ENCODE measurements around the gene TMEM219.

Gene TMEM219

GRCh38 chr16:29986231-29986630 lies 24.4 kb downstream of the TMEM219 start:
- no peak overlapping the region for H3K4me3 ChIP-seq
- no peaks in the 10 kb centered on the region for H3K9me3 ChIP-seq
- H3K4me1 ChIP-seq, result no peaks in the 10 kb centered on the region
- DNase-seq, result no peak
- TF ChIP-seq, protein P1, sequence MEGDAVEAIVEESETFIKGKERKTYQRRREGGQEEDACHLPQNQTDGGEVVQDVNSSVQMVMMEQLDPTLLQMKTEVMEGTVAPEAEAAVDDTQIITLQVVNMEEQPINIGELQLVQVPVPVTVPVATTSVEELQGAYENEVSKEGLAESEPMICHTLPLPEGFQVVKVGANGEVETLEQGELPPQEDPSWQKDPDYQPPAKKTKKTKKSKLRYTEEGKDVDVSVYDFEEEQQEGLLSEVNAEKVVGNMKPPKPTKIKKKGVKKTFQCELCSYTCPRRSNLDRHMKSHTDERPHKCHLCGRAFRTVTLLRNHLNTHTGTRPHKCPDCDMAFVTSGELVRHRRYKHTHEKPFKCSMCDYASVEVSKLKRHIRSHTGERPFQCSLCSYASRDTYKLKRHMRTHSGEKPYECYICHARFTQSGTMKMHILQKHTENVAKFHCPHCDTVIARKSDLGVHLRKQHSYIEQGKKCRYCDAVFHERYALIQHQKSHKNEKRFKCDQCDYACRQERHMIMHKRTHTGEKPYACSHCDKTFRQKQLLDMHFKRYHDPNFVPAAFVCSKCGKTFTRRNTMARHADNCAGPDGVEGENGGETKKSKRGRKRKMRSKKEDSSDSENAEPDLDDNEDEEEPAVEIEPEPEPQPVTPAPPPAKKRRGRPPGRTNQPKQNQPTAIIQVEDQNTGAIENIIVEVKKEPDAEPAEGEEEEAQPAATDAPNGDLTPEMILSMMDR (IDR thresholded peaks at IDR 0.05), result no peak
- H3K27me3 ChIP-seq, result no peaks in the 10 kb centered on the region
- no peak overlapping the region for H3K27ac ChIP-seq
- peaks cover 81 to 100% (median 94%) of the 10 kb centered on the region in 3 donors for H3K36me3 ChIP-seq
- intact Hi-C loops (cut with DNase I; ENCODE audit: low total_unique reads), result no loop called here

GRCh38 chr16:29986931-29987330 lies 25.1 kb downstream of the TMEM219 start:
- Histone ChIP-seq H3K4me1 (no peaks in the 10 kb centered on the region), H3K9me3 (no peaks in the 10 kb centered on the region), H3K27me3 (no peaks in the 10 kb centered on the region), H3K36me3 (peaks cover 76 to 100% (median 90%) of the 10 kb centered on the region in 3 donors), H3K4me3 (no peak overlapping the region), H3K27ac (no peak overlapping the region)
- DNase-seq, result no peak
- TF ChIP-seq, protein P1 (IDR thresholded peaks at IDR 0.05), result no peak
- intact Hi-C loops (cut with DNase I; ENCODE audit: low total_unique reads), result no loop called here

DNA sequence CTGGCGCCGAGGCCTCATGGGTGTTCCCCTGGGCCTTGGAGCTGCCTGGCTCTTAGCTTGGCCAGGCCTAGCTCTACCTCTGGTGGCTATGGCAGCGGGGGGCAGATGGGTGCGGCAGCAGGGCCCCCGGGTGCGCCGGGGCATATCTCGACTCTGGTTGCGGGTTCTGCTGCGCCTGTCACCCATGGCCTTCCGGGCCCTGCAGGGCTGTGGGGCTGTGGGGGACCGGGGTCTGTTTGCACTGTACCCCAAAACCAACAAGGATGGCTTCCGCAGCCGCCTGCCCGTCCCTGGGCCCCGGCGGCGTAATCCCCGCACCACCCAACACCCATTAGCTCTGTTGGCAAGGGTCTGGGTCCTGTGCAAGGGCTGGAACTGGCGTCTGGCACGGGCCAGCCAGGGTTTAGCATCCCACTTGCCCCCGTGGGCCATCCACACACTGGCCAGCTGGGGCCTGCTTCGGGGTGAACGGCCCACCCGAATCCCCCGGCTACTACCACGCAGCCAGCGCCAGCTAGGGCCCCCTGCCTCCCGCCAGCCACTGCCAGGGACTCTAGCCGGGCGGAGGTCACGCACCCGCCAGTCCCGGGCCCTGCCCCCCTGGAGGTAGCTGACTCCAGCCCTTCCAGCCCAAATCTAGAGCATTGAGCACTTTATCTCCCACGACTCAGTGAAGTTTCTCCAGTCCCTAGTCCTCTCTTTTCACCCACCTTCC lies 25.6 kb downstream of the TMEM219 start:
- TF ChIP-seq, protein P1 (IDR thresholded peaks at IDR 0.05), result no peak
- H3K27me3 ChIP-seq, result no peaks in the 10 kb centered on the region
- H3K36me3 ChIP-seq, result peaks cover 74 to 100% (median 87%) of the 10 kb centered on the region in 3 donors
- no peak overlapping the region for H3K27ac ChIP-seq
- H3K4me3 ChIP-seq, result no peak overlapping the region
- intact Hi-C loops (cut with DNase I; ENCODE audit: low total_unique reads), result no loop called here
- no peaks in the 10 kb centered on the region for H3K9me3 ChIP-seq
- DNase-seq, result no peak
- no peaks in the 10 kb centered on the region for H3K4me1 ChIP-seq

GRCh38 chr16:29988346-29989075 lies 26.6 kb downstream of the TMEM219 start:
- no peak overlapping the region for H3K27ac ChIP-seq
- TF ChIP-seq, protein P1 (IDR thresholded peaks at IDR 0.05), result no peak

GRCh38 chr16:29989111-29989858 lies 27.4 kb downstream of the TMEM219 start:
- H3K27ac ChIP-seq, result no peak overlapping the region
- H3K36me3 ChIP-seq, result peaks cover 62 to 96% (median 85%) of the 10 kb centered on the region in 3 donors
- peaks cover 0 to 7% (median 3%) of the 10 kb centered on the region in 4 donors for H3K4me1 ChIP-seq
- no peaks in the 10 kb centered on the region for H3K9me3 ChIP-seq
- DNase-seq, result no peak
- no peak overlapping the region for H3K4me3 ChIP-seq
- H3K27me3 ChIP-seq, result no peaks in the 10 kb centered on the region
- intact Hi-C loops (cut with DNase I; ENCODE audit: low total_unique reads), result no loop called here
- TF ChIP-seq, protein P1 (IDR thresholded peaks at IDR 0.05), result no peak

More at GRCh38 chr16:29988346-29989075, 26.6 kb downstream of the TMEM219 start:
- no peak overlapping the region for H3K4me3 ChIP-seq
- peaks cover 70 to 100% (median 87%) of the 10 kb centered on the region in 3 donors for H3K36me3 ChIP-seq
- intact Hi-C loops (cut with DNase I; ENCODE audit: low total_unique reads), result no loop called here
- H3K4me1 ChIP-seq, result peaks cover 0 to 2% (median 0%) of the 10 kb centered on the region in 4 donors
- no peaks in the 10 kb centered on the region for H3K27me3 ChIP-seq
- no peak for DNase-seq
- H3K9me3 ChIP-seq, result no peaks in the 10 kb centered on the region
